Suprapubic skin (tissue), 4 donors: ENCODE measurements around the gene SFT2D1.

Experiments
- CTCF ChIP-seq, 2 donors: fragments of 200-600 bp in 1 of 2; fragments of 450-650 bp in 1 of 2; sonication (generic) in 1 of 2; IDR thresholded peaks; one replicate each; pipeline ENCODE4 v1.5.1; 2016 to 2019; ENCODE audit warnings: antibody characterized with exemption in 2 of 2, mild to moderate bottlenecking in 1 of 2, moderate library complexity in 1 of 2
- POLR2A ChIP-seq, 2 donors: fragments of 450-650 bp; IDR thresholded peaks; one replicate each; pipeline ENCODE4 v1.6.1; 2017; ENCODE audit warnings: antibody characterized with exemption in 2 of 2, mild to moderate bottlenecking in 2 of 2, moderate library complexity in 2 of 2
- POLR2AphosphoS5 ChIP-seq, 3 donors: sonication (generic); formaldehyde crosslinking; IDR thresholded peaks; one replicate each; pipeline ENCODE4 v1.6.1; 2017; ENCODE audit warnings: antibody characterized with exemption in 3 of 3

- no peak for TF ChIP-seq CTCF (IDR thresholded peaks at IDR 0.05)
- no peak for TF ChIP-seq POLR2AphosphoS5 (IDR thresholded peaks at IDR 0.05)
- no peak for TF ChIP-seq POLR2A (IDR thresholded peaks at IDR 0.05)
These were observed 59.8 kb downstream of the SFT2D1 start for GRCh38 chr6:166282394-166283032.
